ENCODE results near the gene SCLT1.

- TF ChIP-seq CTCF (IDR thresholded peaks at IDR 0.05) (no peak), ZNF138 (CRISPR knock-in tag; conservative IDR thresholded peaks at IDR 0.05) (no peak)
- TF ChIP-seq, protein P1, sequence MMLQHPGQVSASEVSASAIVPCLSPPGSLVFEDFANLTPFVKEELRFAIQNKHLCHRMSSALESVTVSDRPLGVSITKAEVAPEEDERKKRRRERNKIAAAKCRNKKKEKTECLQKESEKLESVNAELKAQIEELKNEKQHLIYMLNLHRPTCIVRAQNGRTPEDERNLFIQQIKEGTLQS (CRISPR knock-in tag; conservative IDR thresholded peaks at IDR 0.05): no peak
Measured at GRCh38 chr4:129077326-129077725, 16.0 kb downstream of the SCLT1 start.

Data from WTC11 (cell line).